WERI-Rb-1 (cell line): ENCODE measurements around the gene GID8.

ENCODE experiments used
- DNase-seq: peaks from one replicate; pipeline ENCODE4 v3.0.0-alpha.2; 2020
- H3K27ac ChIP-seq: fragments of 250-450 bp; sonication (Bioruptor Pico); 2 replicates; pipeline ENCODE4 v1.5.1; 2020; ENCODE audit warnings: mild to moderate bottlenecking, moderate library complexity
- H3K27me3 ChIP-seq: fragments of 250-450 bp; sonication (Bioruptor Pico); 2 replicates; pipeline ENCODE4 v1.5.1; 2021; ENCODE audit warnings: mild to moderate bottlenecking, low read depth, moderate library complexity; ENCODE audit not compliant: insufficient read depth, severe bottlenecking
- H3K36me3 ChIP-seq: fragments of 250-450 bp; sonication (Bioruptor Pico); 2 replicates; pipeline ENCODE4 v1.5.1; 2020; ENCODE audit warnings: mild to moderate bottlenecking, moderate library complexity
- H3K4me3 ChIP-seq: 2 replicates; pipeline ENCODE4 v1.5.1; 2011; ENCODE audit warnings: low read depth, mild to moderate bottlenecking, control low read depth, low read length
- H3K9me3 ChIP-seq: fragments of 250-450 bp; sonication (Bioruptor Pico); 2 replicates; pipeline ENCODE4 v1.5.1; 2021; ENCODE audit warnings: mild to moderate bottlenecking, moderate library complexity; ENCODE audit not compliant: severe bottlenecking
- CTCF ChIP-seq: IDR thresholded peaks from 2 replicates; pipeline ENCODE4 v1.5.1; 2011; ENCODE audit warnings: low read depth, mild to moderate bottlenecking, control low read depth, inconsistent platforms, low read length

GID8 gene

GRCh38 chr20:62982124-62983075 is 44.5 kb downstream of the GID8 start:
- Histone ChIP-seq H3K36me3 (no peaks in the 10 kb centered on the region), H3K9me3 (no peaks in the 10 kb centered on the region), H3K4me3 (no peak overlapping the region), H3K27me3 (no peaks in the 10 kb centered on the region), H3K27ac (peak overlapping the region; percentile 11; the same call in 1 of the 2 replicates)
- DNase-seq, result no peak
- no peak for TF ChIP-seq CTCF

GRCh38 chr20:62983210-62983609 is 45.3 kb downstream of the GID8 start:
- TF ChIP-seq CTCF, result no peak
- Histone ChIP-seq H3K9me3 (no peaks in the 10 kb centered on the region), H3K36me3 (no peaks in the 10 kb centered on the region), H3K27ac (no peak overlapping the region), H3K4me3 (no peak overlapping the region), H3K27me3 (no peaks in the 10 kb centered on the region)
- DNase-seq, result no peak

GRCh38 chr20:62984666-62985443 is 46.9 kb downstream of the GID8 start:
- Histone ChIP-seq H3K27me3 (no peaks in the 10 kb centered on the region), H3K9me3 (no peaks in the 10 kb centered on the region), H3K4me3 (no peak overlapping the region), H3K27ac (peak overlapping the region; percentile 97), H3K36me3 (no peaks in the 10 kb centered on the region)
- TF ChIP-seq CTCF, result no peak
- DNase-seq, result peak; percentile 86

GRCh38 chr20:62985444-62985778 is 47.5 kb downstream of the GID8 start:
- Histone ChIP-seq H3K27ac (peak overlapping the region; percentile 97), H3K9me3 (no peaks in the 10 kb centered on the region), H3K36me3 (no peaks in the 10 kb centered on the region), H3K4me3 (no peak overlapping the region), H3K27me3 (no peaks in the 10 kb centered on the region)
- TF ChIP-seq CTCF, result no peak
- no peak for DNase-seq

- 0 out of 2 replicates have a peak overlapping the region, but pooled peaks have one; percentile 97 for H3K27ac ChIP-seq
- no peak for TF ChIP-seq CTCF
- no peak overlapping the region for H3K4me3 ChIP-seq
- no peaks in the 10 kb centered on the region for H3K9me3 ChIP-seq
- H3K36me3 ChIP-seq, result no peaks in the 10 kb centered on the region
- no peak for DNase-seq
- H3K27me3 ChIP-seq, result no peaks in the 10 kb centered on the region
These were observed 48.4 kb downstream of the GID8 start for GRCh38 chr20:62986257-62986800.
